Adrenal gland (tissue), 5 donors: Measurements from ENCODE around the gene RAI14.
"Not testable (repeated sequence)": the region's sequence is repeated elsewhere in the genome, so short reads cannot be mapped to it uniquely, and the experiment has no call there.

Experiments used
- CTCF ChIP-seq, 6 experiments: fragments of 450-650 bp in 4 of 6; fragments of 200-600 bp in 2 of 6; sonication (generic) in 1 of 6; IDR thresholded peaks; 1 replicate in 5 of 6; 2 replicates in 1 of 6; pipeline versions ENCODE4 v1.5.1 to v1.8.0; 2016 to 2021; ENCODE audit warnings: antibody characterized with exemption in 6 of 6, mild to moderate bottlenecking in 2 of 6, moderate library complexity in 1 of 6
- POLR2A ChIP-seq, 2 donors: fragments of 450-650 bp; IDR thresholded peaks; one replicate each; pipeline ENCODE4 v1.6.1; 2017; ENCODE audit warnings: antibody characterized with exemption in 2 of 2, mild to moderate bottlenecking in 2 of 2, moderate library complexity in 1 of 2
- donor health status: DM: no; HTN: no; CAD: no.

- not testable (repeated sequence) for TF ChIP-seq POLR2A, CTCF (IDR thresholded peaks at IDR 0.05)
Measured at GRCh38 chr5:34759213-34759612, 103.1 kb downstream of the RAI14 start.
